ENCODE data around the gene RNF111. TPM values are rescaled to one million over a fixed set of nuclear protein-coding genes. Genes with fewer than 3 reads are reported as not detected.

The RNF111 gene
- polyA plus RNA-seq, 2 of the 4 experiments (the other 2 are of a cell fraction), result 25.0 to 42.7 TPM

DNA sequence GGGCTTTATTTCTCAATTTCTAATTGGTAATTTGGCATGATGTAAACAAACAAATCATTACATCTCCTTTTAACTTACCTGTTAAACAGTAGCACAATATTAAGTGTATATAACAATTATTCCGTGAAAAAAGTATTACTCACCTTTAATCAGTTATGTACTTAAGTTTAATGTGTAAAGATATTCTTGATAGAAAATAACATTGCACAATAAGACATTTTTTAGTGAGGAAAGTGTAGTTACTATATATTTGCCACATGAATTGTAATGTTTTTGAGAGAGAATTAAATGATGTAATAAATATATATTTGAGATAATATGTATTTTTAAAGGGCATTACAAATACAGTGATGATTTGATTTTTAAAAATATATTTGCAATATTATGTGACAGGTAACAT, 106.6 kb downstream of the RNF111 start:
- POLR2A ChIA-PET, result no interaction called here
- TF ChIP-seq EHMT2 (IDR thresholded peaks at IDR 0.05; ENCODE audit: low read depth), result no peak
- TF ChIP-seq HDAC2 (IDR thresholded peaks at IDR 0.05), result no peak
- TF ChIP-seq POLR2A (IDR thresholded peaks at IDR 0.05; ENCODE audit: low read length), result no peak
- TF ChIP-seq RARB (CRISPR knock-in tag; IDR thresholded peaks at IDR 0.05), result no peak
- TF ChIP-seq, protein P1, sequence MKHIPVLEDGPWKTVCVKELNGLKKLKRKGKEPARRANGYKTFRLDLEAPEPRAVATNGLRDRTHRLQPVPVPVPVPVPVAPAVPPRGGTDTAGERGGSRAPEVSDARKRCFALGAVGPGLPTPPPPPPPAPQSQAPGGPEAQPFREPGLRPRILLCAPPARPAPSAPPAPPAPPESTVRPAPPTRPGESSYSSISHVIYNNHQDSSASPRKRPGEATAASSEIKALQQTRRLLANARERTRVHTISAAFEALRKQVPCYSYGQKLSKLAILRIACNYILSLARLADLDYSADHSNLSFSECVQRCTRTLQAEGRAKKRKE (CRISPR knock-in tag; IDR thresholded peaks at IDR 0.05; ENCODE audit: low read depth), result no peak
- H3K9me3 ChIP-seq, result no peaks in the 10 kb centered on the region
- WGBS (ENCODE audit: missing lambda C conversion rate), result 53% methylated on average over 1 of the region's 1 CpG
- CTCF ChIA-PET, result no interaction called here
- no peak for DNase-seq (ENCODE audit: low read depth in 1 of 2, low spot score in 1 of 2)
- no peak for ATAC-seq
- no peaks in the 10 kb centered on the region for H3K4me1 ChIP-seq
- no peak overlapping the region for H3K4me3 ChIP-seq
- H3K27ac ChIP-seq, result no peak overlapping the region
- no peak overlapping the region for H3K4me2 ChIP-seq
- no peak for FAIRE-seq

DNA sequence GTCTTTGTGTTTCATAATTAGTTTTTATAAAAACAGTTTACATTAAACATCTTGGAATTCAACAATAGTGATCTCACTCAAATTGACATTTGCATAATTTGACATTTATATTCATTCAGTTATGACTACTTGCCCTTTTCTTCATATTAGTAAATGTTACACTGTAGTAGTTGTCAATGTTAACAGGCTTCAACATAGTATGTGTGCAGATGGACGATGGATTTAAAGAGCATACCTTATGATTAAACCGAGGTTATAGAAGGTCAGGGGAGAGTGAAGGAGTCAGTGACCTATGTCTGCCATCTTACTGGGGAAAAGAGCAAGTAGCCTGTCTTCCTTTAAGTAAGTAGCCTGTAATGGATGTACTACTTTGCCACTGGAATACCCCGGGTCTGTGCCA, 109.0 kb downstream of the RNF111 start:
- DNase-seq (ENCODE audit: low read depth in 1 of 2, low spot score in 1 of 2), result no peak
- ChIA-PET CTCF (interaction anchor here (1.3 to 2.1 kb wide), 5 partner anchors 10 to 405 kb away, joined by 4 to 7 read pairs (median 5); no protein-coding TSS in a partner anchor), POLR2A (no interaction called here)
- WGBS (ENCODE audit: missing lambda C conversion rate), result 62% methylated on average over 3 of the region's 3 CpGs
- H3K4me3 ChIP-seq, result no peak overlapping the region
- ATAC-seq, result no peak
- FAIRE-seq, result no peak
- TF ChIP-seq ESRRA (IDR thresholded peaks at IDR 0.05; ENCODE audit: borderline replicate concordance, low read length) (no peak), KDM1A (IDR thresholded peaks at IDR 0.05; ENCODE audit: low read depth) (no peak), ZC3H11A (IDR thresholded peaks at IDR 0.05) (no peak), CBX8 (IDR thresholded peaks at IDR 0.05) (no peak), EHMT2 (IDR thresholded peaks at IDR 0.05; ENCODE audit: low read depth) (no peak), NR3C1 (IDR thresholded peaks at IDR 0.05) (no peak), CBX2 (IDR thresholded peaks at IDR 0.05; ENCODE audit: borderline replicate concordance, low read depth) (no peak), MYC (IDR thresholded peaks at IDR 0.05; ENCODE audit: borderline replicate concordance, low read length) (no peak), BHLHE40 (IDR thresholded peaks at IDR 0.05; ENCODE audit: low read depth, low read length) (no peak), SREBF2 (IDR thresholded peaks at IDR 0.05) (no peak), ZNF302 (CRISPR knock-in tag; IDR thresholded peaks at IDR 0.05) (no peak), EP300 (IDR thresholded peaks at IDR 0.05) (no peak), MAZ (IDR thresholded peaks at IDR 0.05; ENCODE audit: borderline replicate concordance, low read depth, low read length) (no peak), GATA3 (IDR thresholded peaks at IDR 0.05; ENCODE audit: borderline replicate concordance) (no peak)
- TF ChIP-seq, protein P1 (CRISPR knock-in tag; IDR thresholded peaks at IDR 0.05; ENCODE audit: low read depth), result no peak
- TF ChIP-seq, protein P2, sequence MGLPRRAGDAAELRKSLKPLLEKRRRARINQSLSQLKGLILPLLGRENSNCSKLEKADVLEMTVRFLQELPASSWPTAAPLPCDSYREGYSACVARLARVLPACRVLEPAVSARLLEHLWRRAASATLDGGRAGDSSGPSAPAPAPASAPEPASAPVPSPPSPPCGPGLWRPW (IDR thresholded peaks at IDR 0.05), result no peak
- TF ChIP-seq, protein P3, sequence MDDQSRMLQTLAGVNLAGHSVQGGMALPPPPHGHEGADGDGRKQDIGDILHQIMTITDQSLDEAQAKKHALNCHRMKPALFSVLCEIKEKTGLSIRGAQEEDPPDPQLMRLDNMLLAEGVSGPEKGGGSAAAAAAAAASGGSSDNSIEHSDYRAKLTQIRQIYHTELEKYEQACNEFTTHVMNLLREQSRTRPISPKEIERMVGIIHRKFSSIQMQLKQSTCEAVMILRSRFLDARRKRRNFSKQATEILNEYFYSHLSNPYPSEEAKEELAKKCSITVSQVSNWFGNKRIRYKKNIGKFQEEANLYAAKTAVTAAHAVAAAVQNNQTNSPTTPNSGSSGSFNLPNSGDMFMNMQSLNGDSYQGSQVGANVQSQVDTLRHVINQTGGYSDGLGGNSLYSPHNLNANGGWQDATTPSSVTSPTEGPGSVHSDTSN (IDR thresholded peaks at IDR 0.05), result no peak
- TF ChIP-seq, protein P4, sequence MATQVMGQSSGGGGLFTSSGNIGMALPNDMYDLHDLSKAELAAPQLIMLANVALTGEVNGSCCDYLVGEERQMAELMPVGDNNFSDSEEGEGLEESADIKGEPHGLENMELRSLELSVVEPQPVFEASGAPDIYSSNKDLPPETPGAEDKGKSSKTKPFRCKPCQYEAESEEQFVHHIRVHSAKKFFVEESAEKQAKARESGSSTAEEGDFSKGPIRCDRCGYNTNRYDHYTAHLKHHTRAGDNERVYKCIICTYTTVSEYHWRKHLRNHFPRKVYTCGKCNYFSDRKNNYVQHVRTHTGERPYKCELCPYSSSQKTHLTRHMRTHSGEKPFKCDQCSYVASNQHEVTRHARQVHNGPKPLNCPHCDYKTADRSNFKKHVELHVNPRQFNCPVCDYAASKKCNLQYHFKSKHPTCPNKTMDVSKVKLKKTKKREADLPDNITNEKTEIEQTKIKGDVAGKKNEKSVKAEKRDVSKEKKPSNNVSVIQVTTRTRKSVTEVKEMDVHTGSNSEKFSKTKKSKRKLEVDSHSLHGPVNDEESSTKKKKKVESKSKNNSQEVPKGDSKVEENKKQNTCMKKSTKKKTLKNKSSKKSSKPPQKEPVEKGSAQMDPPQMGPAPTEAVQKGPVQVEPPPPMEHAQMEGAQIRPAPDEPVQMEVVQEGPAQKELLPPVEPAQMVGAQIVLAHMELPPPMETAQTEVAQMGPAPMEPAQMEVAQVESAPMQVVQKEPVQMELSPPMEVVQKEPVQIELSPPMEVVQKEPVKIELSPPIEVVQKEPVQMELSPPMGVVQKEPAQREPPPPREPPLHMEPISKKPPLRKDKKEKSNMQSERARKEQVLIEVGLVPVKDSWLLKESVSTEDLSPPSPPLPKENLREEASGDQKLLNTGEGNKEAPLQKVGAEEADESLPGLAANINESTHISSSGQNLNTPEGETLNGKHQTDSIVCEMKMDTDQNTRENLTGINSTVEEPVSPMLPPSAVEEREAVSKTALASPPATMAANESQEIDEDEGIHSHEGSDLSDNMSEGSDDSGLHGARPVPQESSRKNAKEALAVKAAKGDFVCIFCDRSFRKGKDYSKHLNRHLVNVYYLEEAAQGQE (IDR thresholded peaks at IDR 0.05), result no peak
- no peaks in the 10 kb centered on the region for H3K4me1 ChIP-seq
- no peak overlapping the region for H3K4me2 ChIP-seq
- no peaks in the 10 kb centered on the region for H3K9me3 ChIP-seq
- H3K27ac ChIP-seq, result no peak overlapping the region
